ENCODE results near the gene PLEKHH2.
"Not testable (repeated sequence)": the region's sequence is repeated elsewhere in the genome, so short reads cannot be mapped to it uniquely, and the experiment has no call there.

GRCh38 chr2:43636153-43636552 is 907 bp upstream of the PLEKHH2 start:
- not testable (repeated sequence) for TF ChIP-seq EZH2 (IDR thresholded peaks at IDR 0.05); POLR2AphosphoS5 (IDR thresholded peaks at IDR 0.05; ENCODE audit: borderline replicate concordance, low read depth, low read length); FOXP2 (optimal IDR thresholded peaks at IDR 0.05; ENCODE audit: control extremely low read depth, extremely low read length, insufficient read depth)

Data from SK-N-MC (cell line).